ENCODE measurements around the gene KIAA1191.
A peak's percentile ranks its signal among the peaks of the same experiment; 100 is the strongest.

GRCh38 chr5:176410486-176411180, 49.1 kb upstream of the KIAA1191 start:
- TF ChIP-seq POLR2AphosphoS5 (IDR thresholded peaks at IDR 0.05) (no peak), CTCF (IDR thresholded peaks at IDR 0.05) (peak in 1 of 5 experiments; percentile 7), POLR2A (IDR thresholded peaks at IDR 0.05) (no peak)
